HCT116 (cell line): ENCODE data around the gene SKP2.

Experiments
- CEBPB ChIP-seq: IDR thresholded peaks from 2 replicates; pipeline ENCODE4 v1.6.1; 2012; ENCODE audit warnings: low read depth
- EZH2 ChIP-seq: fragments of 200-600 bp; sonication (generic); IDR thresholded peaks from 2 replicates; pipeline ENCODE4 v1.6.1; 2017; ENCODE audit warnings: antibody characterized with exemption, mixed run types
- EZH2phosphoT487 ChIP-seq: fragments of 200-600 bp; IDR thresholded peaks from 2 replicates; pipeline ENCODE4 v1.6.1; 2018; ENCODE audit warnings: antibody characterized with exemption, borderline replicate concordance
- FOSL1 ChIP-seq: IDR thresholded peaks from 2 replicates; pipeline ENCODE4 v1.6.1; 2012; ENCODE audit warnings: low read depth
- JUND ChIP-seq: IDR thresholded peaks from 2 replicates; pipeline ENCODE4 v1.6.1; 2012
- POLR2A ChIP-seq: IDR thresholded peaks from 2 replicates; pipeline ENCODE4 v1.7.0; 2011; ENCODE audit warnings: borderline replicate concordance; ENCODE audit not compliant: insufficient read depth, insufficient read length; ENCODE audit errors: extremely low read depth
- ZFX ChIP-seq: fragments of 450-650 bp; IDR thresholded peaks from 2 replicates; pipeline ENCODE4 v1.6.1; 2017
- TF ChIP-seq, protein P1 (sequence below), 3 experiments: fragments of 200-600 bp in 1 of 3; sonication (generic) in 1 of 3; IDR thresholded peaks in 2 of 3; conservative IDR thresholded peaks in 1 of 3; 2 replicates each; pipeline ENCODE4 v1.5.1; 2012 to 2017; ENCODE audit warnings: low read depth in 2 of 3, low read length in 2 of 3, antibody characterized with exemption in 1 of 3, borderline replicate concordance in 1 of 3, control low read depth in 1 of 3, mild to moderate bottlenecking in 1 of 3, mixed read lengths in 1 of 3, mixed run types in 1 of 3, moderate library complexity in 1 of 3; ENCODE audit not compliant: insufficient read depth in 1 of 3
- TF ChIP-seq, protein P2 (sequence below): IDR thresholded peaks from 2 replicates; pipeline ENCODE4 v1.6.1; 2012; ENCODE audit warnings: low read depth
- TF ChIP-seq, protein P3 (sequence below): IDR thresholded peaks from 2 replicates; pipeline ENCODE4 v1.6.1; 2012

DNA sequence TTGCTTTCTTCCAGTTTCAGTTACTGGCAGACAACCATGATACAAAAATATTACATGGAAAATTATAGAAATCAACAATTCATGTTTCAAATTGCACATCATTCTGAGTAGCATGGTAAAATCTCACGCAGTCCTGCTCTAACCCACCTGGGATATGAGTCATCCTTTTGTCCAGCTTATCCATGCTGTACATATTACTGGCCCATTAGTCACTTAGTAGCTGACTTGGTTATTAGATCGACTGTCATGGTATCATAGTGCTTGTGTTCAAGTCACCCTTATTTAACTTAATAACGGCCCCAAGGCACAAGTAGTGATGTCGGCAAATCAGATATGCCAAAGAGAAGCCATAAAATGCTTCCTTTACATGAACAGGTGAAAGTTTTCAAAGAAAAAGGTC lies 48.6 kb downstream of the SKP2 start:
- TF ChIP-seq EZH2phosphoT487: no peak
- no peak for TF ChIP-seq POLR2A
- TF ChIP-seq, protein P1, sequence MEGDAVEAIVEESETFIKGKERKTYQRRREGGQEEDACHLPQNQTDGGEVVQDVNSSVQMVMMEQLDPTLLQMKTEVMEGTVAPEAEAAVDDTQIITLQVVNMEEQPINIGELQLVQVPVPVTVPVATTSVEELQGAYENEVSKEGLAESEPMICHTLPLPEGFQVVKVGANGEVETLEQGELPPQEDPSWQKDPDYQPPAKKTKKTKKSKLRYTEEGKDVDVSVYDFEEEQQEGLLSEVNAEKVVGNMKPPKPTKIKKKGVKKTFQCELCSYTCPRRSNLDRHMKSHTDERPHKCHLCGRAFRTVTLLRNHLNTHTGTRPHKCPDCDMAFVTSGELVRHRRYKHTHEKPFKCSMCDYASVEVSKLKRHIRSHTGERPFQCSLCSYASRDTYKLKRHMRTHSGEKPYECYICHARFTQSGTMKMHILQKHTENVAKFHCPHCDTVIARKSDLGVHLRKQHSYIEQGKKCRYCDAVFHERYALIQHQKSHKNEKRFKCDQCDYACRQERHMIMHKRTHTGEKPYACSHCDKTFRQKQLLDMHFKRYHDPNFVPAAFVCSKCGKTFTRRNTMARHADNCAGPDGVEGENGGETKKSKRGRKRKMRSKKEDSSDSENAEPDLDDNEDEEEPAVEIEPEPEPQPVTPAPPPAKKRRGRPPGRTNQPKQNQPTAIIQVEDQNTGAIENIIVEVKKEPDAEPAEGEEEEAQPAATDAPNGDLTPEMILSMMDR (IDR thresholded peaks at IDR 0.05 in 2 of 3, conservative IDR thresholded peaks at IDR 0.05 in 1 of 3; ENCODE audit: borderline replicate concordance in 1 of 3, insufficient read depth in 1 of 3, low read depth in 2 of 3, low read length in 2 of 3): no peak
- no peak for TF ChIP-seq FOSL1
- TF ChIP-seq, protein P2, sequence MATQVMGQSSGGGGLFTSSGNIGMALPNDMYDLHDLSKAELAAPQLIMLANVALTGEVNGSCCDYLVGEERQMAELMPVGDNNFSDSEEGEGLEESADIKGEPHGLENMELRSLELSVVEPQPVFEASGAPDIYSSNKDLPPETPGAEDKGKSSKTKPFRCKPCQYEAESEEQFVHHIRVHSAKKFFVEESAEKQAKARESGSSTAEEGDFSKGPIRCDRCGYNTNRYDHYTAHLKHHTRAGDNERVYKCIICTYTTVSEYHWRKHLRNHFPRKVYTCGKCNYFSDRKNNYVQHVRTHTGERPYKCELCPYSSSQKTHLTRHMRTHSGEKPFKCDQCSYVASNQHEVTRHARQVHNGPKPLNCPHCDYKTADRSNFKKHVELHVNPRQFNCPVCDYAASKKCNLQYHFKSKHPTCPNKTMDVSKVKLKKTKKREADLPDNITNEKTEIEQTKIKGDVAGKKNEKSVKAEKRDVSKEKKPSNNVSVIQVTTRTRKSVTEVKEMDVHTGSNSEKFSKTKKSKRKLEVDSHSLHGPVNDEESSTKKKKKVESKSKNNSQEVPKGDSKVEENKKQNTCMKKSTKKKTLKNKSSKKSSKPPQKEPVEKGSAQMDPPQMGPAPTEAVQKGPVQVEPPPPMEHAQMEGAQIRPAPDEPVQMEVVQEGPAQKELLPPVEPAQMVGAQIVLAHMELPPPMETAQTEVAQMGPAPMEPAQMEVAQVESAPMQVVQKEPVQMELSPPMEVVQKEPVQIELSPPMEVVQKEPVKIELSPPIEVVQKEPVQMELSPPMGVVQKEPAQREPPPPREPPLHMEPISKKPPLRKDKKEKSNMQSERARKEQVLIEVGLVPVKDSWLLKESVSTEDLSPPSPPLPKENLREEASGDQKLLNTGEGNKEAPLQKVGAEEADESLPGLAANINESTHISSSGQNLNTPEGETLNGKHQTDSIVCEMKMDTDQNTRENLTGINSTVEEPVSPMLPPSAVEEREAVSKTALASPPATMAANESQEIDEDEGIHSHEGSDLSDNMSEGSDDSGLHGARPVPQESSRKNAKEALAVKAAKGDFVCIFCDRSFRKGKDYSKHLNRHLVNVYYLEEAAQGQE: no peak
- TF ChIP-seq ZFX: no peak
- TF ChIP-seq, protein P3, sequence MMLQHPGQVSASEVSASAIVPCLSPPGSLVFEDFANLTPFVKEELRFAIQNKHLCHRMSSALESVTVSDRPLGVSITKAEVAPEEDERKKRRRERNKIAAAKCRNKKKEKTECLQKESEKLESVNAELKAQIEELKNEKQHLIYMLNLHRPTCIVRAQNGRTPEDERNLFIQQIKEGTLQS: no peak
- no peak for TF ChIP-seq JUND
- TF ChIP-seq EZH2: no peak
- no peak for TF ChIP-seq CEBPB
